AG10803 (cell line): ENCODE data around the gene LHFPL3.

Source experiments
- DNase-seq: peaks from one replicate; pipeline ENCODE4 v3.0.0; 2010; ENCODE audit warnings: low read depth
- H3K4me3 ChIP-seq: 2 replicates; pipeline ENCODE4 v1.5.1; 2011; ENCODE audit warnings: mild to moderate bottlenecking, low read length, control low read depth
- CTCF ChIP-seq: conservative IDR thresholded peaks from 2 replicates; pipeline ENCODE4 v1.5.1; 2011; ENCODE audit warnings: mild to moderate bottlenecking, low read length, control low read depth, inconsistent platforms

The LHFPL3 gene

GRCh38 chr7:104818961-104819880 is 490.8 kb downstream of the LHFPL3 start:
- H3K4me3 ChIP-seq: no peak overlapping the region
- no peak for DNase-seq
- TF ChIP-seq CTCF: no peak

- no peak for TF ChIP-seq CTCF
- no peak for DNase-seq
Observed at GRCh38 chr7:104820836-104821535, 492.6 kb downstream of the LHFPL3 start.

GRCh38 chr7:104823177-104823576 is 494.8 kb downstream of the LHFPL3 start:
- no peak for TF ChIP-seq CTCF
- H3K4me3 ChIP-seq: no peak overlapping the region
- DNase-seq: no peak

More at GRCh38 chr7:104820836-104821535, 492.6 kb downstream of the LHFPL3 start:
- H3K4me3 ChIP-seq: no peak overlapping the region

GRCh38 chr7:104825099-104825498 is 496.7 kb downstream of the LHFPL3 start:
- H3K4me3 ChIP-seq: no peak overlapping the region
- no peak for TF ChIP-seq CTCF
- no peak for DNase-seq

GRCh38 chr7:104826135-104826534 is 497.7 kb downstream of the LHFPL3 start:
- H3K4me3 ChIP-seq: no peak overlapping the region
- no peak for TF ChIP-seq CTCF
- no peak for DNase-seq

GRCh38 chr7:104836976-104837375 is 508.6 kb downstream of the LHFPL3 start:
- no peak overlapping the region for H3K4me3 ChIP-seq
- TF ChIP-seq CTCF: no peak
- DNase-seq: no peak
